ENCODE results near the gene LRRC4B.

The LRRC4B gene

DNA sequence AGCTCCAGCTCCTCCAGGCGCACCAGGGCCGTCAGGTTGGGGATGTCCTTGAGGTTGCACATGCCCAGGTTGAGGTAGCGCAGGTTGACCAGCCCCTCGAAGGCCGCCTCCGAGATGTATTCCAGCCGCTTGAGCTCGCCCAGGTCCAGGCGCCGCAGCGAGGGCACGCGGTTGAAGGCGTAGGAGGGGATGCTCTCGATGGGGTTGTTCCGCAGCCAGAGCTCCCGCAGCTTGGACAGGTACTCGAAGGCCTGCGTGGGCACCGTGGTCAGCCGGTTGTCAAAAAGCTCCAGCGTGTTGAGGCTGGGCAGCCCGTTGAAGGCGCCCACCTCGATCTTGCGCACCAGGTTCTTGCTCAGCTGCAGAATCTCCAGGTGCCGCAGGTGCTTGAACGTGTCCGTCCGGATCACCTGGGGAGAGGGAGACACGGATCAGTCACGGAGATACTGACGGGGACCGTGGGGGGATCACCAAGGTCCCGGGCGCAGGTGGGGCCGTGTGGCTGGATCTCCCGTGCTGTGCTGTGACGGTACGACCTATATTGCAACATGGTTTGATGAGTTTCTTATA lies 49.1 kb downstream of the LRRC4B start:
- no peak for DNase-seq

DNA sequence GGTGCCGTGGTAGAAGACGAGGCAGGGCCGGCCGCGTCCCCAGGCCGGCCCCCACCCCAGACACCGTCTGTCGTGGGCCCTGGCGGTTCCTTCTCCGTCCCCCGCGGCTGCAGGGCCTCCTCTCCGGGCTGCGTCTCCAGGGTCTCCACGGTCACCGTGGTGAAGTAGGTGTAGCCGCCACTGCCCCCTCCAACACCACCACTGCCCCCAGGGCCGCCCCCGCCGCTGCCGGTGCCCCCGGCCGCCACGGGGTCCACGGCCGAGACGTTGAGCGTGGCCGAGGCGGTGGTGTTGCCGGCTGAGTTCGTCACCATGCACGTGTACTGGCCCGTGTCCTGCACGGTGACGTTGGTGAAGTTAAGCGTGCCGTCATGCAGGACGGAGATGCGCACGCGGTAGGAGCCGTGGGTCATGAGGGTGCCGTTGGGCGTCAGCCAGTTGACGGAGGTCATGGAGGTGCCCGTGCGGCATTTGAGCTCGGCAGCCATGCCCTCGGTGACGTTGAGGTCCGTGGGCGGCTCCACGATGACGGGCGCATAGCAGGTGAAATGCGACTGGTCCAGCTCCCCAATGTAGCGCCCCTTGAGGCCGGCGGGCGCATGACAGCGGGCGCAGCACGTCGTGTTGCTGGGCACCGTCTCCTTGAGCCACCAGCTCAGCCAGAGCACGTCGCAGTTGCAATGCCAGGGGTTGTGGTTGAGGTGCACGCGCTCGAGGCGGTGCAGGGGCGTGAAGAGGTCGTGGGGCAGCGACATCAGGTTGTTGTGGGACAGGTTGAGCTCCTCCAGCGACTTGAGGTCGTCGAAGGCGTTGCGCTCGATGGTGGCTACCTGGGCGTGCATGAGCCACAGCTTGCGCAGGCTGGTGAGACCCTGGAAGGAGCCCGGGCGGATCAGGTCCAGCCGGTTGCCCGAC lies 49.9 kb downstream of the LRRC4B start:
- no peak for DNase-seq

DNA sequence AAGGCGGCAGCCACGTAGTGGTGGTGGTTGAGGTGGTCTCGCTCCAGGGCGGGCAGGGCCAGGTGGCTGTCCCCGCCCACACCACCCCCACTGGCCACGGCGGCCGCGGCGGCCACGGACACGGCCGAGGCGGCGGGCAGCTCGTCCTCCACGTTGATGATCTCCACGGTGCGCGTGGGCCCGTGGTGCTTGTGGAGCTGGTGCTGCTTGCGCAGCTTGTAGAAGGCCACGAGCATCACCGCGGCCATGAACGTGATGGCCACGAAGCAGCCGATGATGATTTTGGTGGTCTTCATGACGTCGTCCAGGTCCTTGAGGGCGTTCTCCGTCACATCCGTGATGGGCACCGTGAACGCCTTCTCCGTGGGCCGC lies 50.5 kb downstream of the LRRC4B start:
- no peak for DNase-seq

DNA sequence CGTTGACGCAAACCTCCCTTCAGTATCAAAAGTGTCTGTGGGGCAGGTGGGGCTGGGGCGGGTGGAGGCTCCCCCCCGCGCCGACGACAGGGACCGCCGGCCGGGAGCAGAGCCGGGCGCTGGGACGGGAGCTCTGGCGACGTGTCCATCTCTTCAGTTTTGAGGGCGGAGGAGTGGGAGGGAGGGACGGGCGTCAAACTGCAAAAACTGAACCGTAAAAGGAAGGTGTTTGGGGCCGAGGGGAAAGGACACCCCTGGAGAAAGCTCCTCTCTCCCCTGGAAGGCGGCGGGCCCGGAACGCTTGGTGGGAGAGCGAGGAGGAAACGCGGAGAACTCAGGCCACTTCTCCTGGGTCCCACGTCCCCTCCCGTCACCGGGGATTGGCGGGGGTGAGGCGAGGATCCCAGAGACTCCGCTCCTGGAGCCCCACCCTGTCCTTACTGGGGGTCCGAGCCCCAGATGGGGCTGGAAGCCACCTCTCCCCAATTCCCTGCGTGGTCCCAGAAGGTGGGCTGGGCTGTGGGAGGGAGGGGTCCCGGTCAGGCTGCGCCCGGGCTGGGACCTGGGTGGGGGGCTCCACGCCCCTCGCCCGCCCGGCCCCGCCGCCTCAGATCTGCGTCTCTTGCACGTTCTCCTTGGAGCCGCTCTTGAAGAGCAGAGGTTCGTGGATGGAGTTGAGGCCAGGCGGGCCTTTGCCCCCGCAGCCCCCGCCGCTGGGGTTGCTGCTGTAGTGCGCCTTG lies 51.1 kb downstream of the LRRC4B start:
- DNase-seq = no peak

DNA sequence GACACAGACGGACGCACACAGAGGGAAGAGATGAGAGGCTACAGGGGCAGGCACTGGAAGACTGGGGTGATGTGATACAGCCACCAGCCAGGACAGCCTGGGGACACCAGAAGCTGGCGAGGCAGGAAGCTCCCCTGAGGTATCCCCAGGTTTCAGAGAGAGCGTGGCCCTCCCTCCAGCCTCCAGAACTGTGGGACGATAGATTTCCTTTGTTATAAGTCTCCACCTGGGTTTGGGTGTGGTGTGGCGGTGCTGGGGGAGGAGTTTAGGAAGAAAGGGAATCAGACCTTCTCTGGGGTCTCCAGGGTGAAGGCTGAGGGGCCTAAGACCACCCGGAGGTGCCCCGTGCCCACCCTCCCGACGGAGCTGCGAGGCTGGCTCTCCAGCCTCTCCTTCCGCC lies 51.8 kb downstream of the LRRC4B start:
- no peak for DNase-seq

DNA sequence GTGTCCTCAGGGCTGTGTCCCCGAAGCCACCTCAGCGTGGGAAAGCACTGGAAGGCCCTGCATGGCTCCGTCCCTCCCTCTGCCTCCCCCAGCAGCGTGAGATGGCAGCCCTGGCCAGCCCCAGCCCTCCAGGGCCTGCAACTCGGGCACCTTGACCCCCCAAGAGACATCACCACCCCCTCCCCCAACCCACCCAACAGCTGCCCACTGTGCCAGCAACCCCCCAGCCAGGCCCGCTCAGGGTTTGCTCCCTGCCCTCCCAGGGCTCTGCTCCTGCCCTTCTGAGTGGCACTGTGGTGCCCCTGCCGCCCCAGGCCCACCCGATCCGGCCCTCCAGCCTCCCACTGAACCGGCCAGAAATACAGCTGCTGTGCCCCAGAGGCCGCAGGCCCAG lies 53.1 kb downstream of the LRRC4B start:
- no peak for DNase-seq

DNA sequence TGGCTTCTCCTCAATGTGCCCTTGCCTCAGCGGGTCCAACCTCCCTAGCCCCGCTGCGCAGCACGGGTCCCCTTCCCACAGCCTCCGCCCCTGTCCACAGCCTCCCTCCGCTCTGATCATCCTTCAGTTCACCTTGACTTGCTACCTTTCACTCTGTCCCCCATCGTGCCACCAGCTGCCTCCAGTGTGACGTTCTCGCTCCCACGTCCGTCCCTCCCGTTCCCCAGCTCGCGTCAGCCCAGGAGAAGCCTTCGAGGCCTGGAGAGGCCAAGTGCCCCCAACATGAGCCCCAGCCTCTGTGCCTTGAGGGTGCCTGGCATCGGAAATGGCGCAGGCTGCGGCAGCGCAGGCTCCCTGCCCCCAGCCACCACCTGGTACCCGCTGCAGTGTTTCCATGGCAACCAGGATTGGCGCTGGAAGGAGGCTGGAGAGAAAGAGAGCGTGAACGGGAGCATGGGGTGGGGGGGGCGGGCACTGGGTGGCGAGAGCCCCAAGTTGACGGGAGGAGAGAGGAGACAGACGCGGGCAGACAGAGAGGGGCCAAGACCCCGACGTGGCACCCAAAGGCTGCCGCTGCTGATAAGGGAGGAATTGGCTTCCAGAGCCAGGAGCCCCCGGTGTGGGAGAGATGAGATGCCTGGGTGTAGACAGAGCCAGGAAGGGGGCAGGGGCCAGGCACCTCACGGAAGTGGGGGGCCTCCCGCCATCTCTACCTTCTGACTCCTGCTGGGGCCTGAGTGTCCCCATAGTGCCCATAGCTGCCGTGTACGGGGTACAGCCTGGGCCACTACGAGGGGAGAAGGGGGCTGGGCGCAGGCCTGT lies 53.7 kb downstream of the LRRC4B start:
- no peak for DNase-seq

DNA sequence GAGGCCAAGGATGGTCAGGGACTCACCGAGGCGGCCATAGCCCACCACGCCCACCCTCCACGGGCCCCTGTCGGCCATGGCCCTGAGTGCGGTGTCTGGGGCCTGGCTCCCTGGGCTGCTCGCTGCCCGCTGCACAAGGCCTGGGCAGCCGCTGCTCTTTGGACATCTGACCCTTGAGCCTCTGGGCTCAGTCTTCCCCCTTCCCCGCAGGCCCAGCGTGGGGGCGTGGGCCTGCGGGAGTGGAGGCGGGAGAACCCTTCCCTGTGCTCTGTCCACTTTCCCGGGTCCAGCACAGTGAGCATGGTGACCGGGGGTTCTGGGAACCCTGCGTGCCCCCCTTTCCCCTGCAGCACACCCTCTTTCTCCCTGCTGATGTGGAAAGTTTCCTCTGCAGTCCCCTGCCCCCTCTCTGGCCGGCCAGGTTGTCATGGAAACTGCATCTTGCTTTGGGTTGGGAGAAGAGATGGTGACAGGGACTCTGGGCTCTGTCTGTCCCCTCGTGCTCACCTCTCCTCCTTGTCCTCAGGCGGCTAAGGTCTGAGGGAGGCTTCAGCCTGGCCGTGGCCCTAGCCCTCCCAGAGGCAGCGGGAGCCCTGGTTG lies 54.4 kb downstream of the LRRC4B start, which contains the start of gene ASPDH:
Gene ASPDH (minus strand): TSS at position 168 of the 600 bp plus-strand sequence. CDS start 90 bp downstream, at position 78.
- DNase-seq = no peak

DNA sequence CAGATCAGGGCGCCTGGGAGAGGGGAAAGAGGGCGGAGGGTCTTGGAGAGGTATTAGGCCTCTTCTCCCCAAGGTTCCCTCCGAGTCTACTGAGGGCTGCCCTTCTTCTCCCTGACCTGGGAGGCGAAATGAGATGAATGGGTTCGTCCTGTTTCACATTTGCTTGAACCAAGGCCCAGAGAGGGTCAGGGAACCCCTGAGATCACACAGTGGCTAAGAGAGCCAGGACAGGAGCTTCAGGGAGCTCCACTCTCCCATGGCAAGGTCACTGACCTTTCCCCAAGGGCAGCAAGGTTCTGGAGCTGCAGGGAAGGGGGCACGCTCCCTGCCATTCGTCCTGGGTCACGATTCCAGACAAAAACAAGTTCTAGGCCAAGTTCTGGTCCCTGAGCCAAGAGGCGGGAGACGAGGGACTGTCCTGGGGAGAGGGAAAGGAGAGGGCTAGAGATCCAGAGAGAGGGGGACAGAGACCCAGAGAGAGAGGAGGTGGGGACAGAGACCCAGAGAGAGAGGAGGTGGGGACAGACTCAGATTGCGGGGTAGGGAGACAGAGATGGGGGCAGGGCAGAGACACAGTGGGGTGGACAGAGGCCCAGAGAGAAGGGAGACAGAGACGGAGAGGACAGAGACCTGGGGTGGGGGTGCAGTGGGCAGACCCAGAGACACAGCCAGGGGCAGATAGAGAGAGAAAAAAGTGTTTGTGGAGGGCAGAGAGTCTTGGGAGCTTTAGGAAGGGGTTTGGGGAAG lies 55.1 kb downstream of the LRRC4B start:
- DNase-seq = no peak

DNA sequence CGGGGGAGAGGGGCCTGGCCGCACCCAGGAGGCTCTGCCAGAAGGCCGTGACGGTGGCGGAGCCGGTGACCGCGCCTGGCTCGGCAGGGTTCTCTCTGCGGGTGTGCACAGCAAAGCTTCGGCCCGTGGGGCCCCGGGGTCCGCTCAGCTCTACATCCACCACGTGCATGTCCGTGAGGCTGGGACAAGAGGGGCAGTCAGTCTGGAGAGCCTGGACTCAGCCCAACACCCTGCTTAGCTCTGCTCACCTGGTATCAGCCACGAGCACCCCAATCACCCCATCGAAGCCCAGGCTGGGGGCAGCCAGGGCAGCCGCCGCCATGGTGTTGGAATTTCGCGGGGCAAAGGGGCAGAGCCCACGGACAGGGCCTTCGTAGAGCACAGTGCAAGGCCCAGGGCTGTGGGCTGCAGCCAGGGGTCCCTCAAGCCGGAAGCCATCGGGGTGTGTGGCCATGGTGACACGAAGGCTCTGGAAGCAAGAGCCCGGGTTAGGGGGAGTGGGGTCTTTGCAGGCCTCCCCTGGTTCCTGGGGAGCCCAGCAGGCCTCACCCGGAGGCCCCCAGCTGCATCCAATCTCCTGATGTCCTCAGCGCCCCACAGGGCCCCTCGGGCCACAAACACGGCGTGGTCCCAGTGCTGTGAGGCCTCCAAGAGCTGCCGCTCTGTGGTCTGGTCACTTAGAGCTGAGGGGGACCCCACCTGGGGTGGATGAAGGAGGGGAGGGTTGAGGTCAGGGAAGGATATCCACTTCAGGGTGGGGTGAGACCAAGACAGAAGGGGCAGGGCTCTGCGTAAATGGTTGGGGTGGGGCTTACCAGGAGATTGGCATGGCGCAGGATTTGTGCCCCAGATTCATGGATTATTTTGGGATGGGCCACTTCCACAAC lies 55.9 kb downstream of the LRRC4B start:
- no peak for DNase-seq

DNA sequence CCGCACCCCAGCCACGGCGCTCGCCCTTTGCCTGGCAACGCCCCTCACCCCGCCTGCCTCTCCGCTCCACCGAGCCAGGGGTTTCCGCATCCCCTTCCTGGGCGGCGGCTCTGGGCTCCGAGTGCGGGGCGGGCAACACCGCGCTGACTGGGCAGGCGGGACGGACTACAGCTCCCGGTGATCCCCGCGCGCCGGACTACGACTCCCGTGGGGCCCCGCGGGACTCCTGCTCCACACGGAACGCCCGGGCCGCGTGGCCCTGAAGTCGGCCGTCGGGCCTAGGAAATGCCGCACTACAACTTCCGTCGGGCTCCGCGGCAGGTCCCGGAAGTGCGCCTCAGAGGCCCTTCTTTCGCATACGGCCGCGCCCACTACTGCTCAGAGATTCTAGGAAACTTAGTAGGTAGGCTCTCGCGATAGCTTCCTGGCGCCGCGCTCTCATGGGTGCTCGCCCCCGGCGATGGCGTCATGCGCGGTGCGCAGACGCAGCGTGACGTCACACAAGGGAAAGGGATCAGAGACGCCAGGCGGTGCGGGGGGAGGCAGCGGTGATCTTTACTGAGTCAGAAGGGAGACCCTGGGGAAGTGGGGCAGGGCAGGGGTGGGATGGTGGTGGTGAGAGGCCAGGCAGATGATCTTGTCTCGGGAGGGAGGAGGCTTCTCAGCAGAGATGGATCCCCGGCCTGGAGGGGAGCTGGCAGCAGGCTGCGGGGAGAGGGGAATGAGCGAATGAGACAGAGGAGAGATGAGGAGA lies 57.0 kb downstream of the LRRC4B start, which contains the start of gene JOSD2:
Gene JOSD2 (minus strand): TSS at position 123 of the 754 bp plus-strand sequence. CDS start 760 bp downstream, outside the sequence.
- DNase-seq = peak; percentile 97

DNA sequence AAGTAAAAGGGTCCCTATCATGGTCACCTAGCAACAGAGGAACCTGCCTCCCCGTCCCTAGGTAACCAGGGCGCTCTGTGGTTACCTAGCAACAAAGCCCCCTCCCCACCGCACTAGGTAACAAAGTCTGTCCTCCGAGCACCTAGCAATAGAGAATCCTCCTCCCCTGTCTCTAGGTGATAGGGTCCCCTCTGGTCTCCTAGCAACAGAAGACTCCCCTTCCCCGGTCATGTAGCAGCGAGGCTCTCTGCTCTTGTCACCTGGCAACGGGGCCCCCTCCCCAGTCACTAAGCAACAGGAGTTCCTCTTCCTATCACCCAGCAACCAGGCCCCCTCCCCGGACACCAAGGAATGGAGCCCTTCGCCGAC lies 57.6 kb downstream of the LRRC4B start:
- no peak for DNase-seq

DNA sequence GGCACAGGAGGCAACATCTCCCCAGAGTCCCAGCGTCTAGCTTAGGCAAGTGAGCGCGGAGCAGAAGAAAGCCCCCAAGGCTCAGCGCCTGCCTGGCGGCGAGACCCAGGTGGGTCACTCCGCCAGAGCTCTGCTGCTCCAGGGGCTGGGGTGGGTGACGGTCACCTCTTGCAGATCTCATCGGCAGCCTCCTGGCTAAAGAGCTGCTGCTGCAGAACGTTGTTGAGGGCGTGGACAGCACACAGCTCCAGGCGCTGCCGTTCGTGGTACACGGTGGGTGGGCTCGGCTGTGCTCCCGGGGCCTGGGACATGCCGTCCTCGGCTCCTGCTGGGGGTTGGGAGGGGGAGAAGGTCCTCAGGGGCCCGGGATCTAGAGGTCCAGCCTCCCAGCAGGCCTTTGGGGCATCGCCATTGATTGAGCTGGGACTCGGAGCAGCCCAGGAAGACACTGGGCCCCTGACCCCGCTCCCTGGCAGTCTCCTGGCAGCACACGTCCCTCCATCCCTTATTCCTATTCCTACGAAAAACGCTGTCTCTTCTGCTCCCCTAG lies 58.0 kb downstream of the LRRC4B start:
- DNase-seq = no peak

DNA sequence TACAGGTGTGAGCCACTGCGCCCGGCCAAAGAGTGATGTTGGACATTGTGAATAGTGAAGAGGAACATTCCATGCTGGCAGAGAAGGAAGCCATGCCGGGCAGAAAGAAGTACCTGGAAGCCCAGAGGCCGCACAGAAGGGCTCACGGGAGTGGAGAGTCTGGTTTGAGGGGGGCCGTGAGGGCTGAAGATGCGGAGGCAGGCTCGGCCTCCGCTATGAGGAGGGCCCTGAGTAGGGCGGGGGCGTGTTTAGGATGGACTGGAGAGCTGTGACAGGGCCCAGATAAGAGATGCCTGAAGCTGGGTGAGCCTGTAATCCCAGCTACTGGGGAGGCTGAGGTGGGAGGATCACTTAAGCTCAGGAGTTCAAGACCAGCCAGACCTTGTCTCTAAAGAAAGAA lies 58.9 kb downstream of the LRRC4B start:
- DNase-seq = no peak

DNA sequence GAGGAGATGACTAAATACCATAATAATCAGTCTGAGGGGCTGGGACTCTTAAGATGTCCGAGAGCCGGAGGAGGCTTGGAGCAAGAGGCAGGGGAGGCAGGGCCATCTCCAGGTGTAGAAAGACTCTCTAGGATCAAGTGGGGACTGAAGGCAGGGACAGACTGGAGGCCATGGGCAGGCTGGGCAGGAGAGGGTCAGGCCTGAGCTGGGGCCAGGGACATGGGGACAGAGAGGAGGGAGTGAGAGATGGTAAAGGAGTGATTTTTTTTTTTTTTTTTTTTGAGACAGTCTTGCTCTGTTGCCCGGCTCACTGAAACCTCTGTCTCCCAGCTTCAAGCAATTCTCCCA lies 59.4 kb downstream of the LRRC4B start:
- no peak for DNase-seq

DNA sequence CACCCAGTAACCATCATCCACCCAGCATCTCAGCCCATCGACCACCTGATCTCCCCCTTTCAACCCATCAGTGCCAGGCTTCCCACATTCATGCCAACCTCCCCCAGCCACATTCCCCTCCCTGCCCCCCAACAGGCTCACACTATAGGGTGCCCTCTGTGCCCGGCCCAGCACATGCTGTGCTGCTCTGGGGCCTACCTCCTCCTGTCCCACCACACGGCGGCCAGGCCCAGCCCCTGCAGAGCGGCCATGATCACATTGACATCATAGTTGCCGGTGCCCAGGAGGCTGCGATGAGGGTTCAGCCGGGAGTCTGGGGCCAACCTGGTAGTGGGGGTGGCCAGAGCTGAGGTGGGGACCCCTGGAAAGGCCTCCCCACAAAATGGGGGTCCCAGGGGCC lies 60.9 kb downstream of the LRRC4B start:
- no peak for DNase-seq

DNA sequence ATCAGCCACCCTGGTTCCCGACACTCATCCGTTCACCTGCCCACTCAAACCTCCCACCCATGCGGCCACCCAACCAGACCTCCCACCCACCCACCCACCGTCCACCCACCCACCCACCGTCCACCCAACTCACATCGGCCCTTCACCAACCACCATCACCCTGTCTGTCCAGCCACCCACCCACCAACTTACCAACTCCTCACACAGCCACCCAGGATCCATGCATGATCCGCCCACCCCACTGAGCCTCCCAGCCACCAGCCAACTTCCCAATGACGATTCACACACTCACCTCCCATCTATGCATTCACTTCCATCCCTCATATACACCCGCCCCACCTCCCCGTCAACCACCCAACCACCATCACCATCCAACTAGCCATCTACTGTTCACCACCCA lies 61.5 kb downstream of the LRRC4B start:
- no peak for DNase-seq

DNA sequence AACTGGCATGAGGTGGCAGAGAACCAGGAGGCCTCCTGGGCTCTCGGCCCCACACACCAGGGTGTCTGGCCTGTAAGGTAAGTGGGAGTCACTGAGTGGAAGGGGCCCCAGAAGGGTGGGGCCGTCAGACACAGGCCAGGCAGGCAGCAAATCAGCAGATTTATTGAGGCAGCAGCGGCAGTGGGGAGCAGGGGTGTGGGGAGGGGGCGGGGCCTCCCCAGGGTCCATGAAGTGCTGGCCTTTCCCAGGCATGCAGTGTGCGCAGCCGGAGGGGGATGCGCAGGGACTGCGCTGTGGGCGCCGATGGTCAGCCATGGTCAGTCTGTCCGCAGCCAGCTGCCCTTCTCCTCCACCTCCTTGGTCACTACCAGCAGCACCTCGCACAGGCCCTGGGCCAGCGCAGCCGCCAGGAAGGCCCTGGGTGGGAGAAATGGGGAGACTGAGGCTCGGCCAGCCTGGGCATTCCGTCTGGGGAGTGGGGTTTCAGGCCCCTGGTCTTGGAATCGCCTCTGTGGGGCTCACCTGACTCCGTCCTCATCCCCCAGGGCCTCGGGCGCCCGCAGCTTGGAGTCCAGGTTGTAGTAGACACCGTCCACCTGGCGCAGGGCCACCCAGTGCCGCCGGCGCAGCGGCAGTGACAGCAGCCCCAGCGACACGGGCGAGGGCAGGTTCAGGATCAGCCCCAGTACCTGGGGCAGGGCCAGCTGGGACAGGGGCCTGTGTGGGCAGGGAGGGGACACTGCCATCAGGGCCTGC lies 62.2 kb downstream of the LRRC4B start:
- no peak for DNase-seq
